H1 (cell line): Measurements from ENCODE around the gene PLXNB1. TPM values are rescaled to one million over a fixed set of nuclear protein-coding genes. Genes with fewer than 3 reads are reported as not detected.

ENCODE experiments used
- ATF2 ChIP-seq: IDR thresholded peaks from 2 replicates; pipeline ENCODE4 v1.6.1; 2012; ENCODE audit warnings: low read length, inconsistent platforms
- CHD7 ChIP-seq: fragments of 300-600 bp; sonication (generic); IDR thresholded peaks from 2 replicates; pipeline ENCODE4 v1.7.1; 2012; ENCODE audit warnings: low read length, moderate library complexity, mild to moderate bottlenecking, inconsistent platforms; ENCODE audit not compliant: insufficient replicate concordance
- GTF2F1 ChIP-seq: IDR thresholded peaks from 2 replicates; pipeline ENCODE4 v1.6.1; 2012; ENCODE audit warnings: low read depth, low read length, improper control_type of control experiment, borderline replicate concordance
- HDAC2 ChIP-seq, 2 experiments: fragments of 300-600 bp in 1 of 2; sonication (generic) in 1 of 2; IDR thresholded peaks; 2 replicates each; pipeline ENCODE4 v1.6.1; 2011 to 2012; ENCODE audit warnings: low read depth in 2 of 2, low read length in 2 of 2, mild to moderate bottlenecking in 2 of 2, moderate library complexity in 2 of 2, borderline replicate concordance in 1 of 2, inconsistent platforms in 1 of 2
- JUND ChIP-seq: IDR thresholded peaks from 2 replicates; pipeline ENCODE4 v1.6.1; 2011; ENCODE audit warnings: mild to moderate bottlenecking, improper control_type of control experiment, low read length
- RNF2 ChIP-seq: fragments of 200-900, 300-1000 bp; sonication (generic); IDR thresholded peaks from 2 replicates; pipeline ENCODE4 v1.7.1; 2016; ENCODE audit warnings: borderline replicate concordance, low read depth, mild to moderate bottlenecking, antibody characterized with exemption, low read length; ENCODE audit not compliant: poor library complexity, severe bottlenecking; ENCODE audit errors: missing control alignments
- SP1 ChIP-seq: IDR thresholded peaks from 2 replicates; pipeline ENCODE4 v1.6.1; 2011; ENCODE audit warnings: low read depth, low read length
- polyA plus RNA-seq, 7 experiments: library from polyadenylated mRNA; depleted of rRNA in 3 of 7; stranded (reverse) in 5 of 7; unstranded in 2 of 7; fragments of >200 nt in 5 of 7; fragments of 200-250 nt in 2 of 7; gene quantifications; 1 replicate in 5 of 7; 2 replicates in 1 of 7; 4 replicates in 1 of 7; pipeline versions ENCODE4 v1.2.1 to v1.2.3, GENCODE V29; 2011 to 2013; ENCODE audit warnings: missing spikeins in 2 of 7, mixed read lengths in 2 of 7
- total RNA-seq: library from RNA; stranded (reverse); fragmentation: NEBNext Ultra II Directional; extraction: Animal tissue kit (Norgen Biotek cat#: 25700); gene quantifications from 2 replicates; pipeline ENCODE4 v1.2.1, GENCODE V29; 2021
- TF ChIP-seq, protein P1 (sequence below): IDR thresholded peaks from 2 replicates; pipeline ENCODE4 v1.6.1; 2011; ENCODE audit warnings: low read depth, mild to moderate bottlenecking, low read length; ENCODE audit not compliant: insufficient read depth

The PLXNB1 gene
- total and polyA plus RNA-seq, 2 of the 8 experiments (the other 6 are each of a cell fraction or from before 2014, with no cell fraction given): 109 to 114 TPM

- TF ChIP-seq CHD7 (no peak), RNF2 (no peak), ATF2 (no peak), JUND (no peak), GTF2F1 (no peak), SP1 (no peak), HDAC2 (IDR thresholded peaks at IDR 0.05; ENCODE audit: borderline replicate concordance in 1 of 2, low read depth in 2 of 2, low read length in 2 of 2) (no peak)
- TF ChIP-seq, protein P1, sequence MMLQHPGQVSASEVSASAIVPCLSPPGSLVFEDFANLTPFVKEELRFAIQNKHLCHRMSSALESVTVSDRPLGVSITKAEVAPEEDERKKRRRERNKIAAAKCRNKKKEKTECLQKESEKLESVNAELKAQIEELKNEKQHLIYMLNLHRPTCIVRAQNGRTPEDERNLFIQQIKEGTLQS: no peak
These were observed 45.3 kb upstream of the PLXNB1 start (continued) for GRCh38 chr3:48475188-48475587.
